GM18520 (cell line): Measurements from ENCODE around the gene PARP12.

Source experiments
- ATAC-seq: cut with Tn5 transposase; IDR thresholded peaks from one replicate; pipeline ENCODE4 v1.9.1; 2021; ENCODE audit not compliant: unreplicated experiment

The PARP12 gene

DNA sequence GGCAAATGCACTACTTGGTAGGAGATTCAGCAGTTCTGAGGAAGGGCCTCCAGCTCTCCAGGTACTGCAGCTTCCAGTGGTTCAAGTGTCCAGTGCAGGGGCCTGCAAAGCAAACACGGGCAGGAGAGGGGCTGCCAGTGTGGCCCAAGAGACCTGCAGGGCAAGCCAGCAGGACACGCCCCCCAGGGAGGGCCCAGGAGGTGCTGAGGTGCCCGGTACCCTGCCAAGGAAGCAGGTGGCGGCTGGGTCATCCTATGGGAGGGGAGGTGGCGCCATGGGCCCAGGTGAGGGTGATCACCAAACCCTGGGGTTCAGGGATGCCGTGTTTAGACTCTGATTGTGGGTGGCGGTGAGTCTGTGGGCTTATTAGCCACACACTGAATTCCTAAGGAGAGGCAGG, 45.7 kb downstream of the PARP12 start:
- ATAC-seq = no peak

DNA sequence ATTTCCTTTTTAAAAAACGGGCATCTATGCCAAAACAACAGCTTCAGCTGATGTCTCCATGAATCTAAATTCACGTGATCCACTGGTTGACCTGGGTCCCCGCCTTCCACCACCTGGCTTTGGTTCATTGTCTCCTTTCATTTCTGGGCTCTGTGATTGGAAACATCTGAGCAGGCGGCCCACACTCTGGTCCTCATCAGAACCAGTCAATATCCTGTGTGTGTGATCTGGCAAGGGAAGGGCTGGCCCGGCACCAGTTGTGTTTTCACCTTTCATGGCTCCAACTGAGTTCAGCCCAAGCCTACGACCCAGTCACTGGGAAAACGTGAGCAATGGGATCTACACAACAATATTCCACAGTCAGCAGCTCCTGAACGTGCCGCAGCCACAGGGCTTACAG, 46.2 kb downstream of the PARP12 start:
- ATAC-seq = no peak

DNA sequence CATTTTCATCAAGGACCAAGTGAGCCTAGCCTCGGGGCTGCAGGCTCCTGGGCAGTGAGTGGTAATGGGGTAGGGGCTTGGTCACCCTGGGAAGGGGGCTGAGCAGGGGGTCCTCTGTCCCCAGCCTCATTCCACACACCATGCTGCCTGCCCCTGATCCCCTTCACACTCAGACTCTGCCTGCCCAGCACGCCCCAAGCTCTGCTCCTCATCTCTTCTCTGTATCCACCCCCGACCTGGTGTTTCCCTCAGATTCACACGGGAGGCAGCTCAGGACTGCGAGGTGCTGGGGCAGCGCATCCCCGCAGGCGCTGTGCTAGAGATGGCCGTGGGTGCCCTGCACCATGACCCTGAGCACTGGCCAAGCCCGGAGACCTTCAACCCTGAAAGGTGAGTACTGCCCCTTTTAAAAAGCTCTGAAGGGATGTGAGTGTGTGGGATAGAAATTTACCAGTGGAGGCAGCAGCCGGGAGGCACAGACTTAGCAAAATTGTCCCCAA, 47.2 kb downstream of the PARP12 start:
- ATAC-seq = no peak

DNA sequence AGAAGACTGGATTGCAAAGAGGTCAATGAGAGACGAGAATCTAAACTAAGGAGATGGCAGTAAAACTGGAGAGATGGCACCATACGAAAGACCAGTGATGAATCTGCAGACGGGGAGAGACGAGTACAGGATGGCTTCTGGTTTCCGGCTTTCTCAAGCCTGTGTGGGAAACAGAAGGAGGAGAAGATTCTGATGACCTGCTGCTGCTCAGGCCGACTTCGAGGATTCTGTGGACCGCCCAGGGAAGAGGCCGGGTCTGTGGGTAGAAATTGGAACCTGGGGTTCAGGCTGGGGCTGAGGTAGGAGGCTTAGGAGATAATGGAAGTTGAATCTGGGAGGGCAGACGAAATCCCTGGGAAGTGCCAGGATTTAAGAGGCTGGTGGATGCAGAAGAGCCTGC, 48.6 kb downstream of the PARP12 start:
- ATAC-seq = no peak

DNA sequence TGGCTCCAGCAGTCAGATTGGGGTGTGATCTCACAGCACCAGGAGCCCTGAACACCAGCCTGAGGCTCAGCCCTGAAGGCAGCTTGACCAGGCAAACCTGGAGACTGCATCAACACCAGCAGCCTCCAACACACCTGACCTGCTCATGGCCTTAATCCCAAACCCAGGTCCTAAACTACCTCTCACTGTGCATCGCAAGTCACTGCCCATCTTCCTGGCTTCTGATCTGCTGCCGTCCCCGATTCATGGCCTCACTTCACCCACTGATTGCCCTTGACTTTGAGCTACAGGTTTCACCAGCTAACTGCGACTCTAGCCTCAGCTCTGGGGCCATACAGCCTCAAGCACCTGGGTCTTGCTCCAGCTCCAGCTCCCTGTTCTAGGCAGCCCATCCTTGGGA, 49.1 kb downstream of the PARP12 start:
- no peak for ATAC-seq

DNA sequence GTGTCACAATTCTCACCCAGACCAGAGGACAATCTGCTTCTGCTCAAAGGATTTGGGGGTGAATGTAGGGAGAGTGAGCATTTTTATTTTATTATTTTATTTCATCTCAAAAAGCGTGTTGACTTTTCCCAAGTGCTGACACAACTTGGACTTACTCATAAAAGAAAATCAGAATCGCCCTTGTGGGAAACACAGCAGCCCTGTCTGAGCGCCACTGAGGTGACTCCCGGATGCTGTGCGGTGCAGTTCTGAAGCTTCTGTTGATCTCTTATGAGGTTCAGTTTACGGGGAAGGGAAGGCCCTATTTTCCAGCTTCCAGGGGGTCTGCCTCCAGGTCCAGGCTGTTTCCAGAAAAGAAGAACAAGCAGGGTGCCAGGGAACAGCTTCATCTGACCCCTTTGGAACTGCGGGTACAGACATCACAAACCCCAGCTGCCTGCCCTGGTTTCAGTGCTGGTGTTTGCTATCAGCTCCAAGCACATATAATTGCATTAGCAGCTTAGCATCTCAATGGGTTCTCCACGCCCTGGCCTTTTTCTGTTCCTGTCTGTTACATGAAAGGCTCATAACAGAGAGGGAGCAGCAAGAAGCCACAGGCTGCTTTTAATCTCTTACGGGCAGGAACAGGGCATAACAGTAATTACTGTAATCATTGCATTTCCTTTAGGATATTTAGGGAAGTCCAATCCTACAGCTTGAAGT, 52.4 kb downstream of the PARP12 start:
- ATAC-seq = no peak

DNA sequence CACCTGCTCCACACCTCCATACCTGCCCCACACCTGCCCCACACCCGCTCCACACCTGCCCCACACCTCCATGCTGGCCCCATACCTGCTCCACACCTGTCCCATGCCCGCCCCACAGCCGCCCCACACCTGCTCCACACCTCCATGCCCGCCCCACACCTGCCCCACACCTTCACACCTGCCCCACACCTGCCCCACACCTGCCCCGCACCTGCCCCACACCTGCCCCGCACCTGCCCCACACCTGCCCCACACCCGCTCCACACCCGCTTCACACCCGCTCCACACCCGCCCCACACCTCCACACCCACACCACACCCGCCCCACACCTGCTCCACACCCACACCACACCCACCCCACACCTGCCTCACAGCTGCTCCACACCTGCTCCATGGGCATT, 53.0 kb downstream of the PARP12 start:
- no peak for ATAC-seq

DNA sequence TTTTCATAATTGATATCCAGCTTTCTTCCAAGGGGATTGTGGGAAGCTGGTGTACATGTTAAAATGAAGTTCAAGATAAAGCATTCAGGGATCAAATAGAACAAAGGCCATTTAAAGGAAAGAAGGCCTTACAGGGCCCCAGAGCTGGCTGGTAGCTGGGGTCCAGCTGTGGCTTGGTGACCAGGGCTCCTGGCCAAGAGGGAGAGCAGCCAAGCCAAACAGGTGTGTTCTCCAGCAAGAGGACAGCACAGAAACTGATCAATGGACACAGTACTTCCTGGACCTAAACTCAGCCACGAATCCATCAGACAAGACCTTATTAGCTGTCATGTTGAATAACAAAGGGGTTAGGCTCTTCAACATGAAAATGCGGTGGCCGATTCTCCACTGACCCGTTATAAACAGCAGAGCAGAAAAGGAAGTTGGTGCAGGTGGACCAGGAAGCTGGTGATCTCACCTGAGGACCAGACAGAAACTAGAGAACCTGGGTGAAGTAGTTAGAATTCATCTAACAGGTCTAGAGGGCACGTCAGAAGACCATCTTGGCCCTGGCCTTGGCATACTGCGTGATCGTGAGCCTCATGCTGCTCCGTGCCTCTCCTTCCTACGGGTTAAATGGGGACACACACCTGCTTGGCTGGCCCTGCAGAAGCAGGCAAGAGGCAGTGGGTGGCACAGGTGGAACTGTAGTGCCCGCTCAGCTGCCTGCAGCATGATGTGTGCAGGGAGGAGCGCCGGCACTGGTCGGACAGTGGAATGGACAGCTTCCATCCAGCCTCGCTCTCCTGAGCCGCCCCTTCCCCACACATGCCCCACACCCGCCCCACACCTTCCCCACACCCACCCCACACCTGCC, 53.8 kb downstream of the PARP12 start:
- ATAC-seq = no peak

DNA sequence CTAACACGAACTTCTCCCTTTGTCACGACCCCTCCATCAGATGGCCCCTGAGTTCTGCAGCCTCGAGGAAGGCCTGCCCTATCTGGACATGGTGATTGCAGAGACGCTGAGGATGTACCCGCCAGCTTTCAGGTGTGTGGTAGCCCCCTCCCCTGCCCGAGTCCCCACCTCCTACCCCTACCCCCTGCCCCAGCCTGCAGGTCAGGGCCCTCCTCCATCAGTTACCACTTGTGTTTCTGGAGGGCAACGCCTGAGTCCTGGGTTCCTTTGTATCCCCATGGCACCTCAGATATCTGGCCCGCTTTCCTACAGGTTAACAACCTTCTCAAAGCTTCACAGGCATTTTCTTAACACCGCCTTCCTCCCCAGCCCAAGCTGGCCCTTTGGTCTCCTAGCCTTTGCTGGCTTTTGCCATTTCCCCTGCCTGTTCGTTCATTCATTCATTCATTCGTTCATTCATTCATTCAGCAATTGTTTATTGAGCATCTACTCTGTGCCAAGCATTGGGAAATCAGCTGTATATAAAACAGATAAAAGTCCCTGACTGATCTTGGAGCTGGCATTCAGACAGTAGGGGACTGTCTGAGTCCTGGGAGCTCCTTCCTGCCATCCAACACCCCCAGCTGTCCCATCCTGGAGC, 55.6 kb downstream of the PARP12 start:
- ATAC-seq = no peak

DNA sequence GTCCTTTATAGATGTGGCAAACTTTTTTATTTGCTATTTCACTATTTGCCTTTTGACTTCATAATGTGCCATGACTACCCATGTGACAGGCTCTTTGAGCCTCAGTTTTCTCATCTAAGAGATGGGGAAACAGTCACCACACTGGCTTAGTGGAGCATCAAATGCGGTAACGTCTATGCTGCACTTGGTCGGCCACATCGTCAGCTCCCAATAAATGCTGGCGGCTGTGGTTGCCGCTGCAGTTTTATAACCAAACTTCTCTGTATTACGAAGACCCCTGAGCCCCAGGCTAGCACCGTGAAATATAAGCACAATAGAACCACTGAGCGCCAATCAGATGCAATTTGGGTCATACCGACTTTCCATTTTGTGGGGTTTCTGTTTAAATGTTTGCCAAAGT, 56.2 kb downstream of the PARP12 start:
- ATAC-seq = no peak

DNA sequence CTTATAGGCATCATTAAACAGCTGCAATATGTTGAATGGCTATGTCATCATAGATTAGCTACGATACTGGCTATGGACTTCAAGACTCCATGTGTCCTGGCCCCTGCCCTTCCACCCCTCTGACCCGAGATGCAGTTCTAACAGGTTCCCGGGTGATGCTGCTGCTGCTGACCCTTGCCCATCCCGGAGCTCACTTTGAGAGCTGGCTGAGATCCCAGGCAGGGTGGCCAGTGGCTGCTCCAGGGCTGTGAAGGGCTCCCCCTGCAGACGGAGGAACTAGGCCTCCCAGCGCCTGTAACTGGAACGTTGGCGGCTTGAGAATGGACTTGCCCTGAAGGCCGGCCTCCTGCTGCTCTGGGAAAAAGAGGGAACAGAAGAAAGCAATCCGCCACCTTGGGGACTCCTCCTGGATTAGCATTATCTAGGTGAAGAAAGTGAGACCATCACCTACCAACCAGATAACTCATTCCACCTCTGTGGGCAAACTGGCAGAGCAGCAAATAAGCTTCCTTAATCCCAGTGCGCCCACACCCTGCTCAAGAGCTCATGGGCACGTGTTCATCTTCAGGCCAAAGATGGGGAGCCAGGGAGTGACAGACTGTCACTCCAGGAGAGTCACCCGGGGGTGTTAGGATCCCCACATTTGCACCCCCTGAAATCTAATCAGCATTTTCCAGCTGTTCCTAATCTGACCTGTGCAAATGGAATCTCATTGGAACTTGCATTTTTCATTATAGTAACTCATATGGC, 56.8 kb downstream of the PARP12 start:
- ATAC-seq = no peak

DNA sequence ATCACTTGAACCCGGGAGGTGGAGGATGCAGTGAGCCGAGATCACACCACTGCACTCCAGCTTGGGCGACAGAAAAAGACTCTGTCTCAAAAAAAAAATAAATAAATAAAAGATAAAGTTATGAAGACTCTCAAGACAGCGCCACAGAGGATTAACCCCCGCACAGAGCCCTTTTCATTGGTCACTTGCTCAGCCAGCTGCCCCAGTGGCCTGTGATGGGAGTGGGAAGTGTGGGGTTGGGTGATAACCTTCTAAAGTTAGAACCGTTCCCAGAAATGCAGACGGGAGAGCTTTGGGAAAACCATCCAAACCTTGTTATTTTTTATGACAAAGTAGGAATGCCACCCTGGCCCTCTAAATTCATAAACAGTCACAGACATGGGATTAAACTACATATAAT, 57.4 kb downstream of the PARP12 start:
- no peak for ATAC-seq

DNA sequence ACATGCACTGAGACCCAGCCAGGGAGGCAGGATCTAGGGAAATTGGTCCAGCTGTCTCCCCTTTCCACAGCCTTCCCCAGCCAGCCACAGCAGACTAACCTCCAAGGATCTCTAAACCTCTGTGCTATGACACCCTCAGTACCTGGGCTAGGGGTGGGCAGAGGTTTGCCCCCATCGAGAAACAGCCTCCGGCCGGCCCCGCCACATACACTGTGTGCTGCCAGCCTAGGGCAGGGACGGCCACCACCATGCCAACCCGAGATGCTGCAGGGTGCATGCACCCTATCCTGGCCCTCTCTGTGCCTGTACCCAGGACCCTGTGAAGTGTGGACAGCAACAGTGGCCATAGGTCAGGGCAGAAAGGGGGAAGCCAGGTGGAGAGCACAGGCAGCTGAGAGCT, 58.1 kb downstream of the PARP12 start:
- no peak for ATAC-seq

DNA sequence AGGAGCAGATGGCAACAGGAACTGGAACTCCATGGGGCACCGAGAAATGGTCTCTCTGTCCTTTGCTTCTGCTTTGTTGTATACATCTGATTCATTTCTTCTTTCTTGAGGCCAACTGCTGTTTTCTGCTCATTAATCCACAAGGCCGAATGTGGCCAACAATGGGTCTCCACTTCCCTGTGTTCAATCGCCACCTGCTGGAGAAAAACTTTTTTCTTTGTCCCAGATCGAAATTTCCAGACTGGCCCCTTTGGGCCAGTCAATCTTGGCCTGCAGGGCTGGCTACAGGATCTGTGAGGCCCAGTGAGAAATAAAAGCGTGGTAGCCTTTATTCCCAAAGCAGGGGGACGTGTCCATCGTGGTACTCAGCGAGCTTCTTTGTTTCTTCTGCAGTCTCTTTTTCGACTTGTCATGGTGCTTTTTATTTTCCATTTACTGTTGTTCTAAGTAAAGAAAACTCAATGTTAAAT, 58.8 kb downstream of the PARP12 start:
- ATAC-seq = no peak

DNA sequence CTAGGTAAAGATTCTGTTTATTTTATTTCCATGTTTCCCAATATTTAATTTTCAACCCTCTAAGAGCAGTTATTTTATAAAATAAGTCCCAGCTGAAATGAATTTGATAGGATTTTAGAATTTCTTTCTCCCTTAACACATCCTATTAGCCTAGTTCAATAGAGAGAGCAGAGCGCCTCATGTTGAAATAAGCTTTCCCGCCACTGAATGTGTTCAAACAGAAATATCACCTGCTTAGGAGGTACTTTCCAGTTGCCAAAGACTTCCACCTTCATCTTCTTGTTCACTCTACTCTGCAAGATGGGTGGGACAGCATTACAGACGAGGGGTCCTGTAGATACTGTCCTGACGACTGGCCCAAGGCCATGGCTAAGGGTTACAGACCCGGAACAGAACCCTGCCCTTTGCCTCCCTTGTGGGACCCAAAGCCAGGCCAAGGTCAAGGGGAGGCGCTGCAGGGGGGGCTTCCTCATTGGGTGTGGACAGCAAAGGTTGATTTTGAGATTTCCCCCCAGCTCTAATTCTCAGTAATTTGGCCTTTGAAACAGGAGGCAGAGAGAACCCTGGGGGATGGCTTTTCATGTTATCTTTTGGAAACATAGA, 62.0 kb downstream of the PARP12 start:
- ATAC-seq = no peak

DNA sequence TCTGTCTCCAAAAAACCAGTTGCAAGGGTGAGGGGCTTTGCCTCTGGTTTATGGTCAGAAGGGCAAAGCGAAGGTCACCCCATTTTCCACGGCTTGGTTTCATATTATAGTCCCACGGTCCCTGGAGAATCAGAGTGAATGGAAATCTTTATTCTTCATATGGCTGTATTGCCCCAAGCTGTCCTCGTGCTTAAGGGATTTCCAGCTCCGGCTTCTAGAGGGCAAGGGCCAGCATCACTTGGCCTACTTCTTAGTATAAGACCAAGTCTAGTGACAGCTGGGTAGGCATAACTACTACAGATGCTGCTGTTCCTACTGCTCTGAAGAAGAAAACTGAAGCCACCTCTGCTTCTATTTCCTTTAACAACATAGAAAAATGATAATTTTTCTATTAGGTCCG, 63.2 kb downstream of the PARP12 start:
- no peak for ATAC-seq

DNA sequence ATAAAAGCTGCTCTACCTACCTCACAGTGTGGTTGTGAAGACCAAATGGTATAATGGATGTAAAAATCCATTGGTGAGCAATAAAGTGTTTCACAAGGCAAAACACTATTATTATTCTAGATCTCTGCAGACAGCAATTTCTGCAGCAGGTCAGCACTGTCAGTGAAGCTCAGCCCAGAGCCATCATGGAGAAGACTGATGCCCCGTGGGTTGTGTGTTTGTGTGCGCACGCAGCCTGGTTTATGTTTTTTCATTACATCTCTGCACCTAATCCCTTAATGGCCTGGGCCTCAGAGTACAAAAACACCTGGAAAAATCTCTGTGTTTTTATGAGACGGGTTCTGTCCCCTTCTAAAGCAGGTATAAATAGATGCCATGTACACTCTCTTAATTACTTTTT, 64.2 kb downstream of the PARP12 start:
- ATAC-seq = no peak

DNA sequence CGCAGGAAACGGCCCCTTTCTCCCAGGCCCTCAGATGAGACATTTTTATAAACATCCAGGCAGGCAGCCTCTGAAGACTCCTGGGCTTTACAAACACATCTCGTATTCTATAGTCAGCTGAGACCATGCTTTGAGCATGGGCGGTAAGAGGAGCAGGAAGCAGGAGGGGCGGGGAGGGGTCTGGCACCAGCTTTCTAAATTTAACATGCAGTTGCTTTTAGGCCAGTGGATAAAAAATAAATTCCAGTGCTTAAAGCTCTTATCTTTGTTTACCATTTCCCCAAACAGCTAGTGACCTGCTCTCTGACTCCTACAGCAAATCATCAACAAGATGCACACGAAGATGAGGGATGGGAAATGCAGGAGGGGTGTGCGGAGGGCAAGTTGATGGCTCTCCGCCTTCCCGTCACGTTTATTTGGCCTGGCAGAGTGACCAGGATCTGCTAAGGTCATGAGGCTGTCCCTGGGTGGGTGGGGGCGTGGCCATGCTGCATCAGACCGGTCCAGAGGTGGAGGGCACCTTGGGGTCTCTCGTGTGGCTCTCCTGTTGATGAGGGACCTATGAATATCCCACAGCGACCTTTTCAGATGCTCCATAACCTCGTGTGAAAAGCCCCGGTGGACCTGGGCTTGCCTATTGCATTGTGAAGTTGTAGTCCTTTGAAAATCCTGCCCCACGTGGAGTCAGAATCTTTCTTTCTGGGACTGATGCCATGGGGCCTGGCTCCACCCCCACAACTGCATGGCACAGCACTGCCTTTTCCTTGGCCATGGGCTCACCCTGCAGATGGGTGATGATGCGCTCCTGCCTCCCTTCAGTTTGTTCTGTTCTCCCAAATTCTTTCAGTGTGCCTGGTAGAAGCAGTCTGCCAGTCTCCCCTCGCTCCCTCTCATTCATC, 67.5 kb downstream of the PARP12 start:
- no peak for ATAC-seq

DNA sequence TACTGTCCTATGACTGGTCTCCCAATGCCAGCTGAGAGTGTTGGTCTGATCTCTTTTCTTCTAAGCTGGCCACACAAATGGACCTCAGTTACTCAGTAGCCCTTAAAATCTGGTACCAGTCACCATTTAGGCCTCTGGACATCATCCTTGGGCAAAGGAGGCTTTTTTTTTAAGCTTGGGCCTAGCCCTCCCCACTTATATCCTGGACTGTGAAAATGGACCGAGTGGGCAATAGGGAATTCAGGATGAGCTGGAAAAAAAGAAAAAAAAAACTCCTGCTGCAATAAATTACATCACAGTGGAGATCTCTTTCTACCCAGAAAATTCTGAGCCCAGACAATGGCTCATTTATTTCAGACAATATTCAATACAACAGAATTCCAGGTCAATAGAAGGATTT, 68.4 kb downstream of the PARP12 start:
- ATAC-seq = no peak

DNA sequence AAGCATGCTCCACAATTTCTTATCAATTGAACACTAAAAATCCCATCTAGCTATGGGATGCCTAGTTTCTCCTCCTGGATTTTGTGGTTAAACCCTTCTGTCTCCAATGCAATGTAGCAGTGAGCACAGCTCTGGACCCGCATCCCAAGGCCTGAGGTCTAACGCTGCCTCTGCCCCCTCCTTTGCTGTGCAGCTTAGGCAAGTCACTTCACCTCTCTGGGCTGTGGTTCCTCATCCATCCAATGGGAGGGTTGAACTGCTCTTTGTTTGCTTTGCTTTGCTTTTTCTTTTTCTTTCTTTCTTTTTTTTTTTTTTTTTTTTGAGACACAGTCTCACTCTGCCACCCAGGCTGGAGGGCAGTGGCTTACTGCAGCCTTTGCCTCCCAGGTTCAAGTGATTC, 69.2 kb downstream of the PARP12 start:
- no peak for ATAC-seq
